ENCODE results near the gene KCTD11. TPM values are rescaled to one million over a fixed set of nuclear protein-coding genes. Genes with fewer than 3 reads are reported as not detected.
A peak's percentile ranks its signal among the peaks of the same experiment; 100 is the strongest.

Gene KCTD11
- polyA plus RNA-seq, 1 donor (not counting 4 experiments of a cell fraction or from before 2014, with no cell fraction given), result 18.5 TPM

DNA sequence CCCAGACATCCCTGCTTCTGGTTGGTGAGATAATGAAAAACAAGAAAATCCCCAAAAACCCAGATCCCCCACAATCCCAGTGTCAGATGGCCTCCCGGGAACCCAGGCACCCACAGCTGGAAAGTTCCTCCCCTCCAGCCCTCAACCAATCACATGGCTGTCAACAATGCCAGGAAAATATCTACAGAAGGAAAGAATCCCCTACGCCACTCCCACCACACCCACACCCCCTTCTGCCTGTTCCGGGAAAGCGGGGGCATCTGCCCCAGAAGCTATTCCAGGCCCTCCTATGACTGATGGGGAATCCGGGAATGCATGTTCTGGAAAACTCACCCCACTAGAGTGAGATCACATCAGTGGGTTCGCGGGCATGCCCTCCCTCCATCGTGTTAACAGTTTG lies 4.8 kb downstream of the KCTD11 start:
- Histone ChIP-seq H3K4me2 (ENCODE audit: control insufficient read depth, extremely low read depth, insufficient read depth, low read depth, low read length) (no peak overlapping the region), H2AFZ (ENCODE audit: control insufficient read depth, low read length) (no peak overlapping the region), H3K27ac (ENCODE audit: control insufficient read depth, insufficient read depth, low read length) (no peak overlapping the region), H3K9me1 (ENCODE audit: control insufficient read depth, extremely low read depth, insufficient read depth, low read length) (no peaks in the 10 kb centered on the region), H3K79me2 (ENCODE audit: control insufficient read depth, insufficient read depth, low read length) (peaks cover 20% of the 10 kb centered on the region), H4K20me1 (ENCODE audit: control insufficient read depth, extremely low read depth, insufficient read depth, low read length) (no peaks in the 10 kb centered on the region), H3K27me3 (ENCODE audit: control insufficient read depth, extremely low read depth, insufficient read depth, low read length) (no peaks in the 10 kb centered on the region), H3K9ac (ENCODE audit: control insufficient read depth, extremely low read depth, insufficient read depth, low read length) (no peak overlapping the region), H3K4me3 (ENCODE audit: control insufficient read depth in 2 of 3, extremely low read depth in 1 of 3, insufficient read depth in 2 of 3, low read depth in 1 of 3, low read length in 3 of 3) (no peak overlapping the region), H3K36me3 (ENCODE audit: control insufficient read depth in 2 of 2, extremely low read depth in 1 of 2, insufficient read depth in 2 of 2, low read length in 2 of 2) (no peaks in the 10 kb centered on the region), H3K4me1 (ENCODE audit: control insufficient read depth, extremely low read depth, insufficient read depth, low read length) (peaks cover 39% of the 10 kb centered on the region), H3K9me3 (ENCODE audit: control insufficient read depth, low read depth, low read length) (no peaks in the 10 kb centered on the region)
- DNase-seq (ENCODE audit: low read depth, low spot score) (no peak), FAIRE-seq (no peak)
- no peak for TF ChIP-seq EZH2 (IDR thresholded peaks at IDR 0.05; ENCODE audit: low read length)
- dilution Hi-C loops (cut with MboI; ENCODE audit: extremely low pct_ligation_motif_present, low sequenced_read_pairs), result no loop called here

DNA sequence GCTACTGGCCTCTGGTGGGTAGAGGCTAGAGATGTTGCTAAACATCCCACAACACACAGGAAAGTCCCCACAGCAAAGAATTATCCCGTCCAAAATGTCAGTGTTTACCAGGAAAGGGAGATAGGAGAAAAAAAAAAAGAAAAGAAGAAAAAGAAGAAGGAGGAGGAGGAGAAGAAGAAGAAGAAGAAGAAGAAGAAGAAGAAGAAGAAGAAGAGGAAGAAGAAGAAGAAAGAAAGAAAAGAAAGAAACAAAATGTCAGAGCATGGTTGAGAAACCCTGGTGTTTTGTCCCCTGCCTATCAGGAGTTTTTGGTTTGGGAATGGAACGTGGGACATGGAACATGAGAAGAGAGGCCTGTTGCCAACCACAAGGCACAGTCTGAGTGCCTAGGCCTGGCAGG lies 5.4 kb downstream of the KCTD11 start:
- peaks cover 43% of the 10 kb centered on the region for H3K4me1 ChIP-seq (ENCODE audit: control insufficient read depth, extremely low read depth, insufficient read depth, low read length)
- no peak for TF ChIP-seq EZH2 (IDR thresholded peaks at IDR 0.05; ENCODE audit: low read length)
- TF ChIP-seq, protein P1, sequence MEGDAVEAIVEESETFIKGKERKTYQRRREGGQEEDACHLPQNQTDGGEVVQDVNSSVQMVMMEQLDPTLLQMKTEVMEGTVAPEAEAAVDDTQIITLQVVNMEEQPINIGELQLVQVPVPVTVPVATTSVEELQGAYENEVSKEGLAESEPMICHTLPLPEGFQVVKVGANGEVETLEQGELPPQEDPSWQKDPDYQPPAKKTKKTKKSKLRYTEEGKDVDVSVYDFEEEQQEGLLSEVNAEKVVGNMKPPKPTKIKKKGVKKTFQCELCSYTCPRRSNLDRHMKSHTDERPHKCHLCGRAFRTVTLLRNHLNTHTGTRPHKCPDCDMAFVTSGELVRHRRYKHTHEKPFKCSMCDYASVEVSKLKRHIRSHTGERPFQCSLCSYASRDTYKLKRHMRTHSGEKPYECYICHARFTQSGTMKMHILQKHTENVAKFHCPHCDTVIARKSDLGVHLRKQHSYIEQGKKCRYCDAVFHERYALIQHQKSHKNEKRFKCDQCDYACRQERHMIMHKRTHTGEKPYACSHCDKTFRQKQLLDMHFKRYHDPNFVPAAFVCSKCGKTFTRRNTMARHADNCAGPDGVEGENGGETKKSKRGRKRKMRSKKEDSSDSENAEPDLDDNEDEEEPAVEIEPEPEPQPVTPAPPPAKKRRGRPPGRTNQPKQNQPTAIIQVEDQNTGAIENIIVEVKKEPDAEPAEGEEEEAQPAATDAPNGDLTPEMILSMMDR (optimal IDR thresholded peaks at IDR 0.05 in 1 of 3, IDR thresholded peaks at IDR 0.05 in 1 of 3, conservative IDR thresholded peaks at IDR 0.05 in 1 of 3; ENCODE audit: extremely low read depth in 1 of 3, insufficient read depth in 2 of 3, low read length in 3 of 3), result no peak
- no peak overlapping the region for H2AFZ ChIP-seq (ENCODE audit: control insufficient read depth, low read length)

DNA sequence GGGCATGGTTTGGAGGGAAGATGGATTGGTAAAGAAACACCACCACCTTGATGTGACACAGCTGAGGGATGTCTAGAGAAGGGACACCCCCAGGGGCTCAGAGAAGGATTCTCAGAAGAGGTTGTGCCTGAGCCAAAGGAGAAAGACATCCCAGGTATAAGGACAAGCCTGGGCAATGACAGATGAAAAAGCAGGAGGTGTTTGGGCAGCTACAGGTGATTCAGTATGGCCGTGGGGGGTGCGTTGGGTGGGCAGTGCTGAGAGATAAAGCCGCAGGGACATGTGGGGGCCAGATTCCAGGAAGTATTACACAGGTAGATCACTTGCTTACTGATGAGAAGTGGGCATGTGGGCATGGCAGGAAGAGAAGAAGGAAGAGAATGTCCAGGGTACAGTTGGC lies 9.9 kb downstream of the KCTD11 start:
- Histone ChIP-seq H3K27me3 (ENCODE audit: control insufficient read depth, extremely low read depth, insufficient read depth, low read length) (no peaks in the 10 kb centered on the region), H3K4me3 (ENCODE audit: control insufficient read depth in 2 of 3, extremely low read depth in 1 of 3, insufficient read depth in 2 of 3, low read depth in 1 of 3, low read length in 3 of 3) (no peak overlapping the region), H3K9me1 (ENCODE audit: control insufficient read depth, extremely low read depth, insufficient read depth, low read length) (no peaks in the 10 kb centered on the region), H4K20me1 (ENCODE audit: control insufficient read depth, extremely low read depth, insufficient read depth, low read length) (no peaks in the 10 kb centered on the region), H2AFZ (ENCODE audit: control insufficient read depth, low read length) (peak overlapping the region; percentile 69), H3K79me2 (ENCODE audit: control insufficient read depth, insufficient read depth, low read length) (no peaks in the 10 kb centered on the region), H3K4me2 (ENCODE audit: control insufficient read depth, extremely low read depth, insufficient read depth, low read depth, low read length) (peak overlapping the region; percentile 51), H3K4me1 (ENCODE audit: control insufficient read depth, extremely low read depth, insufficient read depth, low read length) (peaks cover 12% of the 10 kb centered on the region), H3K36me3 (ENCODE audit: control insufficient read depth in 2 of 2, extremely low read depth in 1 of 2, insufficient read depth in 2 of 2, low read length in 2 of 2) (no peaks in the 10 kb centered on the region), H3K9me3 (ENCODE audit: control insufficient read depth, low read depth, low read length) (no peaks in the 10 kb centered on the region), H3K9ac (ENCODE audit: control insufficient read depth, extremely low read depth, insufficient read depth, low read length) (no peak overlapping the region), H3K27ac (ENCODE audit: control insufficient read depth, insufficient read depth, low read length) (no peak overlapping the region)
- dilution Hi-C loops (cut with MboI; ENCODE audit: extremely low pct_ligation_motif_present, low sequenced_read_pairs), result no loop called here
- no peak for TF ChIP-seq EZH2 (IDR thresholded peaks at IDR 0.05; ENCODE audit: low read length)
- TF ChIP-seq, protein P1 (optimal IDR thresholded peaks at IDR 0.05 in 1 of 3, IDR thresholded peaks at IDR 0.05 in 1 of 3, conservative IDR thresholded peaks at IDR 0.05 in 1 of 3; ENCODE audit: extremely low read depth in 1 of 3, insufficient read depth in 2 of 3, low read length in 3 of 3), result no peak
- FAIRE-seq (peak; percentile 91), DNase-seq (ENCODE audit: low read depth, low spot score) (no peak)

More for the DNA sequence above, 5.4 kb downstream of the KCTD11 start:
- dilution Hi-C loops (cut with MboI; ENCODE audit: extremely low pct_ligation_motif_present, low sequenced_read_pairs), result no loop called here
- DNase-seq (ENCODE audit: low read depth, low spot score) (no peak), FAIRE-seq (no peak)
- Histone ChIP-seq H3K9ac (ENCODE audit: control insufficient read depth, extremely low read depth, insufficient read depth, low read length) (no peak overlapping the region), H3K4me3 (ENCODE audit: control insufficient read depth in 2 of 3, extremely low read depth in 1 of 3, insufficient read depth in 2 of 3, low read depth in 1 of 3, low read length in 3 of 3) (no peak overlapping the region), H3K36me3 (ENCODE audit: control insufficient read depth in 2 of 2, extremely low read depth in 1 of 2, insufficient read depth in 2 of 2, low read length in 2 of 2) (no peaks in the 10 kb centered on the region), H3K4me2 (ENCODE audit: control insufficient read depth, extremely low read depth, insufficient read depth, low read depth, low read length) (no peak overlapping the region), H3K27ac (ENCODE audit: control insufficient read depth, insufficient read depth, low read length) (no peak overlapping the region), H3K27me3 (ENCODE audit: control insufficient read depth, extremely low read depth, insufficient read depth, low read length) (no peaks in the 10 kb centered on the region), H4K20me1 (ENCODE audit: control insufficient read depth, extremely low read depth, insufficient read depth, low read length) (no peaks in the 10 kb centered on the region), H3K9me1 (ENCODE audit: control insufficient read depth, extremely low read depth, insufficient read depth, low read length) (no peaks in the 10 kb centered on the region), H3K79me2 (ENCODE audit: control insufficient read depth, insufficient read depth, low read length) (peaks cover 16% of the 10 kb centered on the region), H3K9me3 (ENCODE audit: control insufficient read depth, low read depth, low read length) (no peaks in the 10 kb centered on the region)

Measured in keratinocyte (primary cell).